GM21526 (cell line): ENCODE results near the gene SYNGR4.
"Not testable (repeated sequence)": the region's sequence is repeated elsewhere in the genome, so short reads cannot be mapped to it uniquely, and the experiment has no call there.

Source experiments
- ATAC-seq: cut with Tn5 transposase; IDR thresholded peaks from one replicate; pipeline ENCODE4 v1.9.1; 2021; ENCODE audit warnings: moderate library complexity; ENCODE audit not compliant: unreplicated experiment, low FRiP score

Gene SYNGR4

DNA sequence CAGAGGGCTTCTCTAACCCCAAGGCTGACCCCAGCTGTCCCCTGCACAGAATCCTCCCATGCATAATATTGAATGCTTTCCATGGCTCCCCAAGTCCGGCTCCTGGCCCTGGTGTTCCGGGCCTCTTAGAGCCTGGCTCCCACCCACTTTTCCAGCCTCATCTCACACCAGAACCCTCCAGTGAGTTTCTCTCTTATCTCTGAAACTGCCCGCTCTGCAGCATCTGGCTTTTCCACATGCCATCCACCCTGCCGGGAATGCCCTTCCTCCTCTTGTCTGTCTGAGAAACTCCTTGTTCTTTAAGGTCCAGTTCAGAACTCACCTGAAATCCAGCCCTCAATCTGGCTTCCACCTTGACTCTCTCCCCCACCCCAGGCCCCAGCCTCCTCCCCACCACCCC is 6.8 kb downstream of the SYNGR4 start:
- ATAC-seq = no peak

DNA sequence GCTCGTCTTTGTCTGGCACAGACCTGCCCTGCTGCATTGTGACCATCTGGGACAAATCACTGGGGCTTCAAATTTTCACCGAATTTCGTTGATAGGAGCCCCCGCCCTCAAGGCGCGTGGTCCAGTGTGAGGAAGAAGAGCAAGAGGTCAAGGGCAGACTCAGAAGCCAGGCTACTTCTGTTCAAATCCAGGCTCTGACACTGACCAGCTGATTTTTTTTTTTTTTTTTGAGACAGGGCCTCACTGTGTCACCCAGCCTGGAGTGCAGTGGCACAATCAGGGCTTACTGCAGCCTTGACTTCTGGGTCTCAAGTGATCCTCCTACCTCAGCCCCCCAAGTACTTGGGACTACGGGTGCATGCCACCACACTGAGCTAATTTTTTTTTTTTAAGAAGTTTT is 7.2 kb downstream of the SYNGR4 start:
- no peak for ATAC-seq

DNA sequence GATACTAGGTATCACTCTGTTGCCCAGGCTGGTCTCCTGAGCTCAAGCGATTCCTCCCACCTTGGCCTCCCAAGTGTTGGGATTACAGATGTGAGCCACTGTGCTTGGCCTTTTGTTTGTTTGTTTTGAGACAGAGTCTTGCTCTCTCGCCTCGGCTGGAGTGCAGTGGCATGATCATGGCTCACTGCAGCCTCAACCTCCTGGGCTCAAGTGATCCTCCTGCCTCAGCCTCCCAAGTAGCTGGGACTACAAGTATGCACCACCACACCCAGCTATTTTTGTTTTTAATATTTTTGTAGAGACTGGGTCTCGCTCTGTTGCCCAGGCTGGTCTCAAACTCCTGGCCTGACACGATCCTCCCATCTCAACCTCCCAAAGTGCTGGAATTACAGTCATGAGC is 7.6 kb downstream of the SYNGR4 start:
- ATAC-seq = not testable (repeated sequence)

- ATAC-seq = no peak
Observed at GRCh38 chr19:48372904-48373303, 8.7 kb downstream of the SYNGR4 start.

DNA sequence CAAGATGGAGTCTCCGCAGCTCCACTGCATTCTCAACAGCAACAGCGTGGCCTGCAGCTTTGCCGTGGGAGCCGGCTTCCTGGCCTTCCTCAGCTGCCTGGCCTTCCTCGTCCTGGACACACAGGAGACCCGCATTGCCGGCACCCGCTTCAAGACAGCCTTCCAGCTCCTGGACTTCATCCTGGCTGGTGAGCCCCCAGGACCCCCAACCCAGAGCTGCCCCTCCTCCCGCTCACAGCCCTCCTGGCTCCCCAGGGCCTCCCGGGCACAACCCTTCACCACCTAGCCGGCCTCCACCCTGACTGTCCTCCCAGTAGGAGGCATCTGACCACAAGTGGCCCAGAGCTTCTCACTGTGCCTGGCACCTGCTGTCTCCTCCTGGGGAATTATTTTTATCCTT is 9.4 kb downstream of the SYNGR4 start:
- ATAC-seq = no peak

GRCh38 chr19:48378194-48378570 is 14.0 kb downstream of the SYNGR4 start:
- no peak for ATAC-seq

DNA sequence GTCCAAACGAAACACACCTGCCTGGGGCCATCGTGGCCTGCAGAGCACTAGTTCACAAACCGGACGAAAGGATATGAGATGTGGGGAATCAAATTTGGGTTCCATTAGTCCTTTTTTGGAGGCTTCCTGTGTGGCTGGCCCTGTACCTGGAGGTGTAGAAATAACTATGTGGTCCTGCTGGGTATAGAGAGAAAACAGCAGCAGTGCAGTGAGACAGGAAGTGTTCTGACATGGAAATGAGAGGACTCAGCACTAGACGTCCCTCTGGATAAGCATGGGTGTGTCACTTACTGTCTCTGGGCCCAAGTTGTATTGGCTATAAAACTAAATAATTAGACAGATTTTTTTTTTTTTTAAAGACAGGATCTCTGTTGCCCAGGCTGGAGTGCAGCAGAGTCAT is 14.9 kb downstream of the SYNGR4 start:
- ATAC-seq = no peak

GRCh38 chr19:48381178-48381950 is 17.2 kb downstream of the SYNGR4 start:
- no peak for ATAC-seq

GRCh38 chr19:48382286-48382685 is 18.1 kb downstream of the SYNGR4 start:
- ATAC-seq = no peak

DNA sequence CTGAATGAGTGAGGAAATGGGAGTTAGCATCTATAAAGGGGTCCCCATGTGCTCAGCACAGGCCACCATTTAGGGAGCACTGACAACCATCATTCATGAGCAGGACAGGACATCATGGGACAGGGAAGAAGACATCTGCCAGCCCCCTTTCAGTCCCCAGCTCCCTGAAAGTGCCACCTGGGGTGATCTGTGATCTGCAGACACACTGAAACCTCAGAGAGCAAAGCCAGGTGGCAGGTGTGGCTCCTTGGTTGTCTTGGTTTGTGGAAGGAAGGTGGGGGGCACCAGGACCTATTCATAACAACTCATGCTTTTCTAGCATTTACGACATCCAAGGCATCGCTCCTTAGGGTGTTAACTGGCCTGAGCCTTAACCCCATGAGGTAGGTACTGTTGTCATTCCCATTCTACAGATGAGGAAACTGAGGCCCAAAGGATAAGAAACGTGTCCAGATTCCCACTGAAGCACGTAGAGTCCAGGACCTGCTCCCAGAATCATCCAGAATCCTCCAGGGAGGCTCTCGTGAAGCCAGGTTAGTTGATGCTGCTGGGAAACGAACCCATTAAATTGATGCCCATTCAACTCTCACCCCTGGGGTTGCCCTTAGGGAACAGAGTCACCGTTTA is 21.4 kb downstream of the SYNGR4 start:
- ATAC-seq = no peak

DNA sequence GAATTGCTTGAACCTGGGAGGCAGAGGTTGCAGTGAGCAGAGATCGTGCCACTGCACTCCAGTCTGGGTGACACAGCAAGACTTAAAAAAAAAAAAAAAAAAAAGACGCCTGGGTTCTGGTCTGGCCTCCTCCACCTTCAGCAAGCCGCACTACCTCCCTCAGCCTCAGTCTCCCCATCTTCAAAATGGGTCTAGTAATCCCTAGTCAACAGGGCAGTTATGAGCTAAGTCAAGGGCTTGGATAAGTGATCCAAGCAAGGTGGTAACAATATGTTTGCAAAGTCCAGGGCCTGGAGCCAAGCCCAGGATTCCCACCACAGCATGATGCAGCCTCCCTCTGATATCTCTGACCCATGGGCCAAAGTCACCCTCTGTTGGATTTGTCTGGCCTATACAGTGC is 22.8 kb downstream of the SYNGR4 start:
- ATAC-seq = no peak

- ATAC-seq = no peak
Observed at GRCh38 chr19:48390188-48391099, 26.3 kb downstream of the SYNGR4 start.

GRCh38 chr19:48391100-48392005 is 27.2 kb downstream of the SYNGR4 start, which contains the start of gene KDELR1:
Gene KDELR1, minus strand, starts transcription at chr19:48391551. Its CDS starts 193 bp downstream, at chr19:48391358.
- ATAC-seq = peak; percentile 57

DNA sequence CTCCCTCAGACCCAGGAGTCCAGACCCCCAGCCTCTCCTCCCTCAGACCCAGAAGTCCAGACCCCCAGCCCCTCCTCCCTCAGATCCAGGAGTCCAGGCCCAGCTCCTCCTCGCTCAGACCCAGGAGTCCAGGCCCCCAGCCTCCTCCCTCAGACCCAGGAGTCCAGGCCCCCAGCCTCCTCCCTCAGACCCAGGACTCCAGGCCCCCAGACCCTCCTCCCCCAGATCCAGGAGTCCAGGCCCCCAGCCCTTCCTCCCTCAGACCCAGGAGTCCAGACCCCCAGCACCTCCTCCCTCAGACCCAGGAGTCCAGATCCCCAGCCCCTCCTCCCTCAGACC is 27.8 kb downstream of the SYNGR4 start:
- not testable (repeated sequence) for ATAC-seq

DNA sequence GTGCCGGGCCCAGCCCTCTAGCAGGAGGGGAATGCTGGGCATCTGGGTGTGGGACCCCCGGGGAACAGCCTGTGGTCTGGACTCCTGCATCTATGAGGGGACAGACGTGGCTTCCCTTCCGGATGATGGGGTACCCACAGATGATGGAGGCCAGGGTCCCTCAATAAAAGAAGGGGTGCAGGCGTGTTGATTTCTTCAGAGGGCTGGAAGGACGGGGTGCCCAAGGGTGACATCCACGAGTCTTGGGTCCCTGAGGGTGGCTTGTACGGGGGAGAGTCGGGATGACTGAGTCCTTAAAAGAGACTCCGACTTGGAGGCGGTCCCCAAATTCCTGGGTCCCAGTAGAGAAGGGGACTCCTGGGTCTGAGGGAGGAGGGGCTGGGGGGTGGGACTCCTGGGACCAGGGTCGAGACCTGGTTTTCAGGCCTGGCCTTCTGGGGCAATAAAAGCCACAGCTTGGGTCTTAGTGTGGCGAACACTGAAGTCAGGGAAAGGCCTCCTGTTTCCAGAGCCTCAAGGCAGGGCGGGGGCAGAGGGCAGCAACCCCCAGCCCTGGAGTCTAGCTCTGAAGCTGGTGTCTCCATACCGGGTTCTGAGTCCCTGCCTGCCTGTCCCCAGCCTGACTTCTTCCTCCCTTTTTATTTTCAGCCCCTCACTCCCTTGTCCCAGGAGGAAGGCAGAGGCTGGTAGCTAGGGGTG is 28.8 kb downstream of the SYNGR4 start:
- no peak for ATAC-seq

- no peak for ATAC-seq
Observed at GRCh38 chr19:48393559-48394330, 29.6 kb downstream of the SYNGR4 start, which contains the start of gene GRIN2D. Gene GRIN2D, plus strand, starts transcription at chr19:48393668. Its CDS starts 4,725 bp downstream, at chr19:48398393.

- no peak for ATAC-seq
Observed at GRCh38 chr19:48394331-48395169, 30.4 kb downstream of the SYNGR4 start.

- no peak for ATAC-seq
Observed at GRCh38 chr19:48395170-48395455, 30.9 kb downstream of the SYNGR4 start.
